ENCODE results near the gene DCLK2. TPM values are rescaled to one million over a fixed set of nuclear protein-coding genes. Genes with fewer than 3 reads are reported as not detected.

DCLK2 gene
- total and polyA plus RNA-seq, 2 of the 4 experiments (the other 2 are of a cell fraction): 11.3 to 15.5 TPM

DNA sequence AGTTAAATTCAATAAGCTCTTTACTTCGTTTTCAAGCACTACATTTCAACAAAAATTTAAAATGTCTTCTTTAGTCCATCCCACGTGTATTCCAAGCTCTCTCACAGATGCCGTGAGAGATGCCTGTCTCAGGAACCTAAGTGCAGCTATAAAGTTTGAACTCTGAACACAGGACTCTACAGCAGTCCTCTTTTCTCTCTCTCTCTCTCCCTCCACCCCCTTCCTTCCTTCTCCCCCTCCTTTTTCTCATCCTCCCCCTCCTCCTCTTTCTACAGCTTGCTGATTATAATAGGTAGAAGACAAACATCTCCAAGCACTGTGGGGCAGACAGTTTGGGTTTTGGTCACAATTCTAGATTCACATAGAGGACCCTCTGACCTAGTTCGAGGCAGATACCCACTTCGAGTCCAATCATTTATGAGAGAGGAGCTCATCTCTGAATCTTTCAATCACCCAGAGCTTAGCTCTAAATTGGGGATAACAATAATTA lies 31.5 kb upstream of the DCLK2 start:
- dilution Hi-C loops (cut with HindIII; ENCODE audit: low sequenced_read_pairs, unreplicated experiment): no loop called here
- no peak overlapping the region for H3K4me2 ChIP-seq (ENCODE audit: low read depth, low read length)

More for the DNA sequence above, 31.5 kb upstream of the DCLK2 start:
- Histone ChIP-seq H3K9ac (ENCODE audit: low read depth, low read length) (no peak overlapping the region), H3K4me1 (ENCODE audit: control insufficient read depth, insufficient read depth, low read length) (no peaks in the 10 kb centered on the region), H2BK120ac (ENCODE audit: low read depth, low read length) (no peak overlapping the region), H2AFZ (replicated peaks; ENCODE audit: low read length, poor library complexity) (no peak overlapping the region), H4K5ac (ENCODE audit: low read depth, low read length) (no peak overlapping the region), H3K9me1 (ENCODE audit: insufficient read depth, low read length) (no peaks in the 10 kb centered on the region), H4K20me1 (ENCODE audit: insufficient read depth, low read length) (no peaks in the 10 kb centered on the region), H2AK5ac (ENCODE audit: low read depth, low read length) (no peak overlapping the region), H3K23ac (ENCODE audit: low read depth, low read length) (no peak overlapping the region), H2AK9ac (replicated peaks; ENCODE audit: low read depth, low read length, poor library complexity) (no peak overlapping the region), H3K36me3 (ENCODE audit: control insufficient read depth, insufficient read depth, low read length) (no peaks in the 10 kb centered on the region), H3K56ac (ENCODE audit: extremely low read depth, insufficient read depth, low read length) (no peak overlapping the region), H3K14ac (replicated peaks; ENCODE audit: low read depth, low read length) (no peak overlapping the region), H3K27ac (ENCODE audit: insufficient read depth, low read length) (no peak overlapping the region), H2BK5ac (ENCODE audit: low read depth, low read length, poor library complexity, severe bottlenecking) (no peak overlapping the region), H3K9me3 (ENCODE audit: control insufficient read depth, insufficient read depth, low read length) (no peaks in the 10 kb centered on the region), H2BK15ac (ENCODE audit: low read depth, low read length) (no peak overlapping the region), H3K18ac (ENCODE audit: low read depth, low read length) (no peak overlapping the region), H4K8ac (ENCODE audit: low read depth in 2 of 2, low read length in 2 of 2) (no peak overlapping the region), H3K27me3 (ENCODE audit: control insufficient read depth, insufficient read depth, low read length) (no peaks in the 10 kb centered on the region), H3K79me1 (ENCODE audit: low read depth in 1 of 2, low read length in 2 of 2) (no peaks in the 10 kb centered on the region), H4K91ac (ENCODE audit: insufficient read depth, low read depth, low read length) (no peak overlapping the region), H2BK20ac (ENCODE audit: low read depth, low read length) (no peak overlapping the region), H3K4me3 (ENCODE audit: insufficient read depth, low read depth, low read length) (no peak overlapping the region), H3K4ac (ENCODE audit: low read depth, low read length) (no peak overlapping the region)
- CTCF ChIA-PET: no interaction called here
- no peak for TF ChIP-seq MAZ (IDR thresholded peaks at IDR 0.05; ENCODE audit: borderline replicate concordance, low read depth, low read length)
- no peak for TF ChIP-seq CHD1 (IDR thresholded peaks at IDR 0.05; ENCODE audit: low read depth, low read length)
- no peak for TF ChIP-seq SMC3 (IDR thresholded peaks at IDR 0.05; ENCODE audit: low read depth, low read length)
- no peak for TF ChIP-seq MAFK (IDR thresholded peaks at IDR 0.05; ENCODE audit: low read depth, low read length)
- TF ChIP-seq BHLHE40 (IDR thresholded peaks at IDR 0.05; ENCODE audit: low read depth, low read length): no peak
- no peak for TF ChIP-seq RFX5 (IDR thresholded peaks at IDR 0.05; ENCODE audit: low read depth, low read length)
- TF ChIP-seq, protein P1, sequence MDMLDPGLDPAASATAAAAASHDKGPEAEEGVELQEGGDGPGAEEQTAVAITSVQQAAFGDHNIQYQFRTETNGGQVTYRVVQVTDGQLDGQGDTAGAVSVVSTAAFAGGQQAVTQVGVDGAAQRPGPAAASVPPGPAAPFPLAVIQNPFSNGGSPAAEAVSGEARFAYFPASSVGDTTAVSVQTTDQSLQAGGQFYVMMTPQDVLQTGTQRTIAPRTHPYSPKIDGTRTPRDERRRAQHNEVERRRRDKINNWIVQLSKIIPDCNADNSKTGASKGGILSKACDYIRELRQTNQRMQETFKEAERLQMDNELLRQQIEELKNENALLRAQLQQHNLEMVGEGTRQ (IDR thresholded peaks at IDR 0.05; ENCODE audit: low read depth, low read length): no peak
- TF ChIP-seq FOS (IDR thresholded peaks at IDR 0.05; ENCODE audit: low read depth, low read length): no peak
- TF ChIP-seq RCOR1 (IDR thresholded peaks at IDR 0.05; ENCODE audit: insufficient replicate concordance, low read length): no peak
- no peak for TF ChIP-seq MXI1 (IDR thresholded peaks at IDR 0.05; ENCODE audit: borderline replicate concordance, low read depth, low read length)
- TF ChIP-seq, protein P2, sequence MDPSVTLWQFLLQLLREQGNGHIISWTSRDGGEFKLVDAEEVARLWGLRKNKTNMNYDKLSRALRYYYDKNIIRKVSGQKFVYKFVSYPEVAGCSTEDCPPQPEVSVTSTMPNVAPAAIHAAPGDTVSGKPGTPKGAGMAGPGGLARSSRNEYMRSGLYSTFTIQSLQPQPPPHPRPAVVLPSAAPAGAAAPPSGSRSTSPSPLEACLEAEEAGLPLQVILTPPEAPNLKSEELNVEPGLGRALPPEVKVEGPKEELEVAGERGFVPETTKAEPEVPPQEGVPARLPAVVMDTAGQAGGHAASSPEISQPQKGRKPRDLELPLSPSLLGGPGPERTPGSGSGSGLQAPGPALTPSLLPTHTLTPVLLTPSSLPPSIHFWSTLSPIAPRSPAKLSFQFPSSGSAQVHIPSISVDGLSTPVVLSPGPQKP (IDR thresholded peaks at IDR 0.05; ENCODE audit: borderline replicate concordance, low read depth, low read length): no peak
- TF ChIP-seq, protein P3, sequence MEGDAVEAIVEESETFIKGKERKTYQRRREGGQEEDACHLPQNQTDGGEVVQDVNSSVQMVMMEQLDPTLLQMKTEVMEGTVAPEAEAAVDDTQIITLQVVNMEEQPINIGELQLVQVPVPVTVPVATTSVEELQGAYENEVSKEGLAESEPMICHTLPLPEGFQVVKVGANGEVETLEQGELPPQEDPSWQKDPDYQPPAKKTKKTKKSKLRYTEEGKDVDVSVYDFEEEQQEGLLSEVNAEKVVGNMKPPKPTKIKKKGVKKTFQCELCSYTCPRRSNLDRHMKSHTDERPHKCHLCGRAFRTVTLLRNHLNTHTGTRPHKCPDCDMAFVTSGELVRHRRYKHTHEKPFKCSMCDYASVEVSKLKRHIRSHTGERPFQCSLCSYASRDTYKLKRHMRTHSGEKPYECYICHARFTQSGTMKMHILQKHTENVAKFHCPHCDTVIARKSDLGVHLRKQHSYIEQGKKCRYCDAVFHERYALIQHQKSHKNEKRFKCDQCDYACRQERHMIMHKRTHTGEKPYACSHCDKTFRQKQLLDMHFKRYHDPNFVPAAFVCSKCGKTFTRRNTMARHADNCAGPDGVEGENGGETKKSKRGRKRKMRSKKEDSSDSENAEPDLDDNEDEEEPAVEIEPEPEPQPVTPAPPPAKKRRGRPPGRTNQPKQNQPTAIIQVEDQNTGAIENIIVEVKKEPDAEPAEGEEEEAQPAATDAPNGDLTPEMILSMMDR (conservative IDR thresholded peaks at IDR 0.05; ENCODE audit: low read depth, low read length): no peak
- TF ChIP-seq NFE2L2 (IDR thresholded peaks at IDR 0.05; ENCODE audit: low read depth, low read length): no peak
- TF ChIP-seq CEBPB (IDR thresholded peaks at IDR 0.05; ENCODE audit: low read depth, low read length): no peak
- TF ChIP-seq RAD21 (IDR thresholded peaks at IDR 0.05; ENCODE audit: low read length): no peak
- no peak for TF ChIP-seq POLR2A (IDR thresholded peaks at IDR 0.05; ENCODE audit: low read depth, low read length)
- in situ Hi-C loops (cut with MboI; ENCODE audit: low sequenced_read_pairs): no loop called here
- 44% methylated on average over 3 of the region's 5 CpGs; no CpG with 5 or more reads in 1 of the 2 experiments for WGBS, 2 experiments (ENCODE audit: extremely low coverage in 2 of 2, insufficient read length in 1 of 2)
- no peak for DNase-seq
- no peak for ATAC-seq (ENCODE audit: low read depth)
- POLR2A ChIA-PET (ENCODE audit: unreplicated experiment): no interaction called here
- intact Hi-C loops (cut with micrococcal nuclease): no loop called here
- no TSS peak for BruUV-seq (replicated peaks)

Measured in IMR-90 (cell line).